D721Med (cell line): ENCODE results near the gene ADAMTS17.

ENCODE experiments used
- DNase-seq: peaks from one replicate; pipeline ENCODE4 v3.0.0; 2011; ENCODE audit warnings: low spot score; ENCODE audit not compliant: insufficient read length
- FAIRE-seq: peaks from 2 replicates; lab custom pipeline; 2011; peaks lifted over from hg19 to GRCh38; lab: Jason Lieb, UNC
- TF ChIP-seq, protein P1 (sequence below): IDR thresholded peaks from 2 replicates; pipeline ENCODE4 v1.5.1; 2012; ENCODE audit warnings: mild to moderate bottlenecking, control low read depth; ENCODE audit not compliant: insufficient read depth; ENCODE audit errors: missing control alignments

ADAMTS17 gene

DNA sequence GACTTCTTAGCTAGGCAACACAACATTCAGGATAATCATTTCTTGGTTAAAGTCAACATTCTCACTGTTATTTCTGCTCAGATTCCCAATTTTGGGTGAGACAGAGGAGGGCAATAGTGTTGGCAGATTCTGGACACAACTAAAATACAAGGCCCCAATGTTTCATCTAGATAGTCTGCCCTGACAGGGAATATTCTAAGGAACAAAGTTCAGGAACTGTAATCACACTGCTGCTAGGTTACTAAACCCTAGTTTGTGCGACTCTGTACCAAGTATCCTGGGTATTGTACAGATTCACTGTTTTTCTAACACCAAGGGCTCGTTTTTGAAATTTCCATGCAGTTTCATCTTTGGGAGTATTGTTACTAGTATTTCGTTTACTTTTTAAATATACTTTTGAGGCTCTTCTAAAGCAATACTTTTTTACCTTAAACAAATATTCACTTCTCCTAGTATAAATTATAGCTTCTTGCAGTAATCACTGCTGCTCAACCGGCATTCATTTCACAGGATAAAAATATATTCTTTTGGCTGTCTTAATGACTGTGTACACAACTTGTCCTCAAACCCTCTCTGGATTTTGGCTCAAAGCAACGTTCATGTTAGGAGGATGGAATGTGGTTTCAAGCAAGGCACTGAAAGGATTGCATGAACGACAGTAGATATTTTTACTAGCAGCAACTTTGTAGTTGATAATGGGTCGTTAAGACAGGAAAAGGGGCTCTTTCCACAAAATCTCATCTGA is 167.4 kb downstream of the ADAMTS17 start:
- no peak for FAIRE-seq
- TF ChIP-seq, protein P1, sequence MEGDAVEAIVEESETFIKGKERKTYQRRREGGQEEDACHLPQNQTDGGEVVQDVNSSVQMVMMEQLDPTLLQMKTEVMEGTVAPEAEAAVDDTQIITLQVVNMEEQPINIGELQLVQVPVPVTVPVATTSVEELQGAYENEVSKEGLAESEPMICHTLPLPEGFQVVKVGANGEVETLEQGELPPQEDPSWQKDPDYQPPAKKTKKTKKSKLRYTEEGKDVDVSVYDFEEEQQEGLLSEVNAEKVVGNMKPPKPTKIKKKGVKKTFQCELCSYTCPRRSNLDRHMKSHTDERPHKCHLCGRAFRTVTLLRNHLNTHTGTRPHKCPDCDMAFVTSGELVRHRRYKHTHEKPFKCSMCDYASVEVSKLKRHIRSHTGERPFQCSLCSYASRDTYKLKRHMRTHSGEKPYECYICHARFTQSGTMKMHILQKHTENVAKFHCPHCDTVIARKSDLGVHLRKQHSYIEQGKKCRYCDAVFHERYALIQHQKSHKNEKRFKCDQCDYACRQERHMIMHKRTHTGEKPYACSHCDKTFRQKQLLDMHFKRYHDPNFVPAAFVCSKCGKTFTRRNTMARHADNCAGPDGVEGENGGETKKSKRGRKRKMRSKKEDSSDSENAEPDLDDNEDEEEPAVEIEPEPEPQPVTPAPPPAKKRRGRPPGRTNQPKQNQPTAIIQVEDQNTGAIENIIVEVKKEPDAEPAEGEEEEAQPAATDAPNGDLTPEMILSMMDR = no peak
- DNase-seq = no peak

DNA sequence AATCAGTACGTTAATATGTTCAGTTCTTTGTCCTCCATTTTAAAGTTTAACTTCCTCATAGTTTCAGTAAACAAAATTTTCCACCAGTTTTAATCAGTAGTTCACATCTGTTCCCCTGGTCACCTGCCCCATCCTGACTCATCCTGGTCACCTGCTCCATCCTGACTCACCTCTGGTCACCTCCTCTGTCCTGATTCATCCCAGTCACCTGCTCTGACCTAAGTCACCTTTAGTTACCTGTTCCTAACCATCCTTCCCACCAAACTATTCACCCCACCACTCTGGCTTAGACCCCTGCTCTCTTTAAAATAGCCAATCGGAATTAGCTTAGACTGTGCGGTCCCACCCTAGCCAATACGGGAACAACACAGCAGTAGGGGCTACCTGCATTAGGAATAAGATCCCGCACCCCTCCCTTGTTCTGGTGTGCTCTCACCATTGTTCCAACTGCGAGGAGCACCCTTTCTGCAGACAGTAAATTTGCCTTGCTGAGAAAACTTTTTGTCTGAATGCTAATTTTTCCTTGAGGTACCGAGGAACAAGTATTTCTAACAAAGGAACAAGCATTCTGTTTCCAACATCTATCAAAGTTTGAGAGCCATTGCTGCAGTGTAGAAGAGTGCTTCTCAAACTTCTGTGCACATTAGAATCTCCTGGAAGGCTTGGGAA is 169.3 kb downstream of the ADAMTS17 start:
- no peak for DNase-seq
- TF ChIP-seq, protein P1 = no peak
- FAIRE-seq = no peak

DNA sequence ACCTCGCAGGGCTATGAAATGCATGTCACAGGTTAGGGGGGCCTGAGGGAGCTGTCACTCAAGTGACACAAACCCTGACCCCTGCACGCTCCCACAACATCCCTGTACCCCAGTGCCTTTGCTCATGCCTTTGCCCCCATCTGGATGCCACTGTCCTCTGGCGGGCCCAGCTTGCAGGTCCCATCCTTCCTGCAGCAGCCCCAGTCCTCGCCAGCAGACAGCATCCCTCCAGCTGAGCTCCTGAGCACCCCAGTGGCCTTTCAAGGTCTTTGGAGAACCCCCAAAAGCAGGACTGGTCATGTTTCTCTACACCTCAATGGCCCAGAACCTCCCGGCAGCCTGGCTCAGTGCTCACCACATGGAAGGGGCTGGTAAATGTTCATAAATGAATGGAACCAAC is 170.4 kb downstream of the ADAMTS17 start:
- TF ChIP-seq, protein P1 = no peak
- no peak for DNase-seq
- no peak for FAIRE-seq

DNA sequence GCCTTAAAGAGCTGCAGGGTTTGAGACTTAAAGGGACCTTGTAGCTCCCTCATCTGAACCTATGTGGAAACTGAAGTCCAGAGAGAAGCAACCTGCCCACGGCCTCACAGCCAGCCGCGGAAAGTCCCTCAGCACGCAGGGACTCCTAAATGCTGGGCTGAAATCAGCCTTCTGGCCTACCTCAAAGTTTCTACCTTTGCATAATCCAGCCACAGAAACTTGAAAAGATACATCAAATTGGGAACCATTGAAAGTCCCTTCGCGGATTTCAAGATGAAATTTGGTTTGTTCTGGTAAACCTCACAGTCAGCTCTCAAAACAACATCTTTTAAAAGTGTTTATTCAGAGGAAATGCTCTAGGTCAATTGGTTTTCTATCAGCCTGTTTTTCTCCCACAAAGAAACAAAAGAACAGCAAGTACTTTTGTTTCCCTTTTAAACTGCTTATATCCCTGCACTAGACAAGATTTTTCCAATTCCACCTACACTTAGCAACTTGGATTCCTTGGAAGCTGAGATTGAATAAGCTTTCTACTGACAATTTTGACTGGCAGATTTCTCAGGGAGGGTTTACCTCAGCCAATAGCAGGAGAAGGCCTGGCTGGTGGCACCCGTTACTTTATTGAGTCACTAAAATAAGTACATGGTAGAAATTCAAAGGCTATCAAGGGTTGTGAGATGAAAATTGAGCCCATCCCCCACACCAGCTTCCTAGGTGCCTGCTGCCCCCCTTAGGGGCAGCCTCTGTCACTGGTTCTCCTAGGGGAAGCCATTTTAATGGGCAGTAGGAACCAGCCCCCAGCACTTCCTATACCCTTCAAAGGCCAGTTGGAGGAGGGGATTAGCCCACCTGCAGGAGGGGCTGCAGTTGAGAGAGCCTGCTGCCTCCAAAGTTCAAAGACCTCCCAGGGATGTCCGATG is 171.2 kb downstream of the ADAMTS17 start:
- TF ChIP-seq, protein P1 = no peak
- DNase-seq (no peak), FAIRE-seq (no peak)

DNA sequence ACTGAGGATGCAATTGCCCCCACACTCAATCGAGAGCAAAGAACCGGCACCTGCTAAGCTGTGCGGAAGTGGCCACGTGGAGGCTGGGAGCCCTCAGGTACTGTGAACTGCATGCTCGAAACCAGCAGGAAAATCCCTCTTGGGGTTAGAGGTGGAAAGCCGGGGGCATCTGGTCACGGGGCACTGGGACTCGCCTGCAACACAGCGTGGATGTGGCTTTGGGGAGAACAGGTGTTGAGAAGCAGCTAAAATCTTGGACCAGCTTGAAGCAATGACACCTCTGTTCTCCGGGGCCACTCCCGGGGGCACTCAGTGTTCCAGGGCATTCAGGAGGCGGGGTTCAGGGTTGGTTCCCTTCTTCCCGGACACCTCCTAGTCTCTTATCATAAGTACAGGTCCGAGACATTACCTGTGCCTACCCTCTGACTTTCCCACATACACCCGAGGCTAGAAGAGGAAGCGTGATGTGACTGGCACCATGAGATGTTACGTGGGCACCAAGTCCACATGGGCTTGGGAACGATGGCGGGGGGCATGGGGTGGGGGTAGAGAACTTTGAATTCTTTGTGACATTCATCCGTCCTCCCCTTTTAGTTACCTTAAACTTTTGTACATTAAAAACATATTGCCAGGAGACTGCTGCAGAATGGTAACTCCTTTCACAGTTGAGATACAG is 172.0 kb downstream of the ADAMTS17 start:
- DNase-seq = no peak
- TF ChIP-seq, protein P1 = no peak
- no peak for FAIRE-seq

DNA sequence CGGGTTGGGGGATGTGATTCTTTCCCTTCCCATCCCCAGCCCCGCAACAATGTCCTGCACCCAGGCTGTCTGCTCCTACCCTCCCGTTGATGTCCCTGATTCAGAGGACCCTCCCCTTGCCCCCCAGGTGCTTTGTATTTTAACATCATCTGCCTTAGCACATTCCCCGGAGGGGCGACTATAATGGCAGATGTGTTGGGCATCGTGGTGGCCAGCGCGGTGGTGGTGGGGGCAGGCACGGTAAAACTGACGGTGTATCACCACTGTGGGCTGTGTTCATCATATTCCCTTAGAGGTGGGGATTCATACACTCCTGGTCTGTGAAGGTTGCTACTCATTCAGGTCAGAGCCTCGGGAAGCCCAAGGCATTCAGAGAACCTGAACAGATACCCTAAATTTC is 173.0 kb downstream of the ADAMTS17 start:
- no peak for FAIRE-seq
- DNase-seq = no peak
- TF ChIP-seq, protein P1 = no peak
